SK-N-SH treated with all-trans-retinoic acid at 6 μM for 48 hours (cell line): ENCODE data around the gene APOBEC3H.

Source experiments
- ATAC-seq: fragments of 200-7000 bp; cut with Tn5 transposase; 3 replicates; pipeline ENCODE4 v1.9.1; 2020; ENCODE audit warnings: mild to moderate bottlenecking, moderate library complexity
- BACH2 ChIP-seq: fragments of 250-450 bp; sonication (Bioruptor Pico); IDR thresholded peaks from 2 replicates; pipeline ENCODE4 v1.9.0; 2021; ENCODE audit warnings: mild to moderate bottlenecking, borderline replicate concordance
- CSDC2 ChIP-seq: fragments of 250-450 bp; sonication (Bioruptor Pico); IDR thresholded peaks from 2 replicates; pipeline ENCODE4 v1.5.0; 2020; ENCODE audit warnings: mild to moderate bottlenecking, moderate library complexity
- ESRRG ChIP-seq: fragments of 250-450 bp; sonication (Bioruptor Pico); IDR thresholded peaks from 2 replicates; pipeline ENCODE4 v1.6.1; 2021; ENCODE audit warnings: mild to moderate bottlenecking
- GLIS3 ChIP-seq: fragments of 250-450 bp; sonication (Bioruptor Pico); IDR thresholded peaks from 2 replicates; pipeline ENCODE4 v1.5.0; 2020; ENCODE audit warnings: mild to moderate bottlenecking, moderate library complexity
- OSR1 ChIP-seq: fragments of 250-450 bp; sonication (Bioruptor Pico); IDR thresholded peaks from 2 replicates; pipeline ENCODE4 v1.8.0; 2022; ENCODE audit warnings: moderate library complexity, mild to moderate bottlenecking, inconsistent platforms
- PPARA ChIP-seq: fragments of 250-450 bp; sonication (Bioruptor Pico); IDR thresholded peaks from 2 replicates; pipeline ENCODE4 v1.5.0; 2020; ENCODE audit warnings: mild to moderate bottlenecking, borderline replicate concordance
- RARB ChIP-seq: fragments of 250-450 bp; sonication (Bioruptor Pico); IDR thresholded peaks from 2 replicates; pipeline ENCODE4 v1.8.0; 2021; ENCODE audit warnings: mild to moderate bottlenecking, moderate library complexity
- TCF4 ChIP-seq: fragments of 250-450 bp; sonication (Bioruptor Pico); IDR thresholded peaks from 2 replicates; pipeline ENCODE4 v1.8.0; 2021; ENCODE audit warnings: mild to moderate bottlenecking, moderate library complexity, borderline replicate concordance
- TOX ChIP-seq: fragments of 250-450 bp; sonication (Bioruptor Pico); IDR thresholded peaks from 2 replicates; pipeline ENCODE4 v1.8.0; 2021; ENCODE audit warnings: mild to moderate bottlenecking, moderate library complexity, borderline replicate concordance
- ZC3H10 ChIP-seq: fragments of 250-450 bp; sonication (Bioruptor Pico); IDR thresholded peaks from 2 replicates; pipeline ENCODE4 v1.5.1; 2021; ENCODE audit warnings: mild to moderate bottlenecking, moderate library complexity
- ZFP3 ChIP-seq: fragments of 250-450 bp; sonication (Bioruptor Pico); IDR thresholded peaks from 2 replicates; pipeline ENCODE4 v1.5.0; 2020; ENCODE audit warnings: mild to moderate bottlenecking, moderate library complexity
- ZFP30 ChIP-seq: fragments of 450-650 bp; formaldehyde crosslinking; IDR thresholded peaks from 2 replicates; pipeline ENCODE4 v1.5.0; 2022; ENCODE audit warnings: mild to moderate bottlenecking, moderate library complexity
- ZNF565 ChIP-seq: fragments of 450-650 bp; formaldehyde crosslinking; conservative IDR thresholded peaks from 2 replicates; pipeline ENCODE4 v1.5.0; 2020; ENCODE audit warnings: low read depth, mild to moderate bottlenecking, moderate library complexity
- ZNF70 ChIP-seq: fragments of 450-650 bp; formaldehyde crosslinking; IDR thresholded peaks from 2 replicates; pipeline ENCODE4 v1.5.0; 2020; ENCODE audit warnings: mild to moderate bottlenecking, moderate library complexity
- ZNF8 ChIP-seq: fragments of 450-650 bp; formaldehyde crosslinking; IDR thresholded peaks from 2 replicates; pipeline ENCODE4 v1.5.0; 2020; ENCODE audit warnings: mild to moderate bottlenecking, moderate library complexity
- TF ChIP-seq, protein P1 (sequence below): fragments of 250-450 bp; sonication (Bioruptor Pico); IDR thresholded peaks from 2 replicates; pipeline ENCODE4 v1.5.0; 2020; ENCODE audit warnings: mild to moderate bottlenecking, moderate library complexity
- TF ChIP-seq, protein P2 (sequence below): fragments of 250-450 bp; sonication (Bioruptor Pico); IDR thresholded peaks from 2 replicates; pipeline ENCODE4 v1.8.0; 2021; ENCODE audit warnings: low read depth, mild to moderate bottlenecking, moderate library complexity, borderline replicate concordance
- TF ChIP-seq, protein P3 (sequence below): fragments of 250-450 bp; sonication (Bioruptor Pico); IDR thresholded peaks from 2 replicates; pipeline ENCODE4 v1.5.1; 2021; ENCODE audit warnings: mild to moderate bottlenecking, moderate library complexity
- TF ChIP-seq, protein P4 (sequence below): fragments of 250-450 bp; sonication (Bioruptor Pico); IDR thresholded peaks from 2 replicates; pipeline ENCODE4 v1.5.1; 2020; ENCODE audit warnings: low read depth, mild to moderate bottlenecking, moderate library complexity
- TF ChIP-seq, protein P5 (sequence below): fragments of 250-450 bp; sonication (Bioruptor Pico); IDR thresholded peaks from 2 replicates; pipeline ENCODE4 v1.8.0; 2020; ENCODE audit warnings: mild to moderate bottlenecking, moderate library complexity, borderline replicate concordance

The APOBEC3H gene

DNA sequence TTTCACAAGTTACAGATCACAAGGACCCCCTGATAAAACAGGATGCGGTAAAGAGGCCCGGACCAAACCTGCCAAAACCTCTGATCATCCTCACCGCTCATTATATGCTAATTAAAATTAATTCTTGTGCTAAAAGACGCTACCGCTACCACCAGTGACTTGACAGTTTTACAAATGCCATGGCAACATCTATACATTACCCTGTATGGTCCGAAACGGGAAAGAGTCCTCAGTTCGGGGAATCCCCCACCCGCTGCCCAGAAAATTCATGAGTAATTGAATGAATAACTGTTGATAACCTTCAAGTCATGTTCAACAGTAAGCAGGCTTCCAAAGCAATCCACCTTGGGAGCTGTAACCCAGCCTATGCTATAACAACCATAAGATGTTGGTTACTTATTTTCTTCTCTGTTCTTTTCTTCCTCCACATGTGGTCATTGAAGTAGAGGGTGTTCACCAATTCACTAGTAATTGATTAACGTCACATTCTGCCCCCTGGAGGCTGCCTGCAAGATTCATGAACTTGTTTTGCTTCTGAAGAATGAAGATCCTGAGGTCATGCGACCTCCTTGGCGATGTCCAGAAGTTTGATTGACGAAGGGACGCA, 20.6 kb downstream of the APOBEC3H start:
- TF ChIP-seq OSR1 (CRISPR knock-in tag) (no peak), ZFP30 (no peak), TCF4 (no peak), TOX (no peak), RARB (CRISPR knock-in tag) (no peak), BACH2 (CRISPR knock-in tag) (no peak), ZC3H10 (no peak), PPARA (CRISPR knock-in tag) (no peak), GLIS3 (CRISPR knock-in tag) (no peak)
- TF ChIP-seq, protein P1, sequence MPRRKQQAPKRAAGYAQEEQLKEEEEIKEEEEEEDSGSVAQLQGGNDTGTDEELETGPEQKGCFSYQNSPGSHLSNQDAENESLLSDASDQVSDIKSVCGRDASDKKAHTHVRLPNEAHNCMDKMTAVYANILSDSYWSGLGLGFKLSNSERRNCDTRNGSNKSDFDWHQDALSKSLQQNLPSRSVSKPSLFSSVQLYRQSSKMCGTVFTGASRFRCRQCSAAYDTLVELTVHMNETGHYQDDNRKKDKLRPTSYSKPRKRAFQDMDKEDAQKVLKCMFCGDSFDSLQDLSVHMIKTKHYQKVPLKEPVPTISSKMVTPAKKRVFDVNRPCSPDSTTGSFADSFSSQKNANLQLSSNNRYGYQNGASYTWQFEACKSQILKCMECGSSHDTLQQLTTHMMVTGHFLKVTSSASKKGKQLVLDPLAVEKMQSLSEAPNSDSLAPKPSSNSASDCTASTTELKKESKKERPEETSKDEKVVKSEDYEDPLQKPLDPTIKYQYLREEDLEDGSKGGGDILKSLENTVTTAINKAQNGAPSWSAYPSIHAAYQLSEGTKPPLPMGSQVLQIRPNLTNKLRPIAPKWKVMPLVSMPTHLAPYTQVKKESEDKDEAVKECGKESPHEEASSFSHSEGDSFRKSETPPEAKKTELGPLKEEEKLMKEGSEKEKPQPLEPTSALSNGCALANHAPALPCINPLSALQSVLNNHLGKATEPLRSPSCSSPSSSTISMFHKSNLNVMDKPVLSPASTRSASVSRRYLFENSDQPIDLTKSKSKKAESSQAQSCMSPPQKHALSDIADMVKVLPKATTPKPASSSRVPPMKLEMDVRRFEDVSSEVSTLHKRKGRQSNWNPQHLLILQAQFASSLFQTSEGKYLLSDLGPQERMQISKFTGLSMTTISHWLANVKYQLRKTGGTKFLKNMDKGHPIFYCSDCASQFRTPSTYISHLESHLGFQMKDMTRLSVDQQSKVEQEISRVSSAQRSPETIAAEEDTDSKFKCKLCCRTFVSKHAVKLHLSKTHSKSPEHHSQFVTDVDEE (CRISPR knock-in tag): no peak
- TF ChIP-seq, protein P2, sequence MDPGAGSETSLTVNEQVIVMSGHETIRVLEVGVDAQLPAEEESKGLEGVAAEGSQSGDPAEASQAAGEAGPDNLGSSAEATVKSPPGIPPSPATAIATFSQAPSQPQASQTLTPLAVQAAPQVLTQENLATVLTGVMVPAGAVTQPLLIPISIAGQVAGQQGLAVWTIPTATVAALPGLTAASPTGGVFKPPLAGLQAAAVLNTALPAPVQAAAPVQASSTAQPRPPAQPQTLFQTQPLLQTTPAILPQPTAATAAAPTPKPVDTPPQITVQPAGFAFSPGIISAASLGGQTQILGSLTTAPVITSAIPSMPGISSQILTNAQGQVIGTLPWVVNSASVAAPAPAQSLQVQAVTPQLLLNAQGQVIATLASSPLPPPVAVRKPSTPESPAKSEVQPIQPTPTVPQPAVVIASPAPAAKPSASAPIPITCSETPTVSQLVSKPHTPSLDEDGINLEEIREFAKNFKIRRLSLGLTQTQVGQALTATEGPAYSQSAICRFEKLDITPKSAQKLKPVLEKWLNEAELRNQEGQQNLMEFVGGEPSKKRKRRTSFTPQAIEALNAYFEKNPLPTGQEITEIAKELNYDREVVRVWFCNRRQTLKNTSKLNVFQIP (CRISPR knock-in tag): no peak
- TF ChIP-seq, protein P3, sequence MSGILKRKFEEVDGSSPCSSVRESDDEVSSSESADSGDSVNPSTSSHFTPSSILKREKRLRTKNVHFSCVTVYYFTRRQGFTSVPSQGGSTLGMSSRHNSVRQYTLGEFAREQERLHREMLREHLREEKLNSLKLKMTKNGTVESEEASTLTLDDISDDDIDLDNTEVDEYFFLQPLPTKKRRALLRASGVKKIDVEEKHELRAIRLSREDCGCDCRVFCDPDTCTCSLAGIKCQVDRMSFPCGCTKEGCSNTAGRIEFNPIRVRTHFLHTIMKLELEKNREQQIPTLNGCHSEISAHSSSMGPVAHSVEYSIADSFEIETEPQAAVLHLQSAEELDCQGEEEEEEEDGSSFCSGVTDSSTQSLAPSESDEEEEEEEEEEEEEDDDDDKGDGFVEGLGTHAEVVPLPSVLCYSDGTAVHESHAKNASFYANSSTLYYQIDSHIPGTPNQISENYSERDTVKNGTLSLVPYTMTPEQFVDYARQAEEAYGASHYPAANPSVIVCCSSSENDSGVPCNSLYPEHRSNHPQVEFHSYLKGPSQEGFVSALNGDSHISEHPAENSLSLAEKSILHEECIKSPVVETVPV (CRISPR knock-in tag): no peak
- no peak for ATAC-seq

DNA sequence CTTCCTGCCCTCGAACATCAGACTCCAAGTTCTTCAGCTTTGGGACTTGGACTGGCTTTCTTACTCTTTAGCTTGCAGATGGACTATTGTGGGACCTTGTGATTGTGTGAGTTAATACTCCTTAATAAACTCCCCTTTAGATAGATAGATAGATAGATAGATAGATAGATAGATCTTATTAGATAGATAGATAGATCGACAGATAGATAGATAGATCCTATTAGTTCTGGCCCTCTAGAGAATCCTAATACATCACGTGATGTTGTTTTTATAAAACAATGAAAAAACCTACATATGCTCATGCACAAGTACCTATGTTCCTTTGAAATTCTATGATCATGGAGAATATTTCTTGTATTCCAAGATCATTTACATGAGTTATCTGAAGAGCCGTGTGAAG, 23.9 kb downstream of the APOBEC3H start:
- ATAC-seq: no peak
- TF ChIP-seq TCF4 (no peak), TOX (no peak), ZNF8 (CRISPR knock-in tag) (no peak), ZNF70 (CRISPR knock-in tag) (no peak), PPARA (CRISPR knock-in tag) (no peak), OSR1 (CRISPR knock-in tag) (no peak), ZC3H10 (no peak), ZFP30 (no peak), ESRRG (no peak), BACH2 (CRISPR knock-in tag) (no peak), ZNF565 (CRISPR knock-in tag) (no peak), CSDC2 (CRISPR knock-in tag) (no peak), ZFP3 (CRISPR knock-in tag) (no peak), GLIS3 (CRISPR knock-in tag) (no peak)
- TF ChIP-seq, protein P1 (CRISPR knock-in tag): no peak
- TF ChIP-seq, protein P4, sequence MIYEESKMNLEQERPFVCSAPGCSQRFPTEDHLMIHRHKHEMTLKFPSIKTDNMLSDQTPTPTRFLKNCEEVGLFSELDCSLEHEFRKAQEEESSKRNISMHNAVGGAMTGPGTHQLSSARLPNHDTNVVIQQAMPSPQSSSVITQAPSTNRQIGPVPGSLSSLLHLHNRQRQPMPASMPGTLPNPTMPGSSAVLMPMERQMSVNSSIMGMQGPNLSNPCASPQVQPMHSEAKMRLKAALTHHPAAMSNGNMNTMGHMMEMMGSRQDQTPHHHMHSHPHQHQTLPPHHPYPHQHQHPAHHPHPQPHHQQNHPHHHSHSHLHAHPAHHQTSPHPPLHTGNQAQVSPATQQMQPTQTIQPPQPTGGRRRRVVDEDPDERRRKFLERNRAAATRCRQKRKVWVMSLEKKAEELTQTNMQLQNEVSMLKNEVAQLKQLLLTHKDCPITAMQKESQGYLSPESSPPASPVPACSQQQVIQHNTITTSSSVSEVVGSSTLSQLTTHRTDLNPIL: no peak
- TF ChIP-seq, protein P3 (CRISPR knock-in tag): no peak
- TF ChIP-seq, protein P5, sequence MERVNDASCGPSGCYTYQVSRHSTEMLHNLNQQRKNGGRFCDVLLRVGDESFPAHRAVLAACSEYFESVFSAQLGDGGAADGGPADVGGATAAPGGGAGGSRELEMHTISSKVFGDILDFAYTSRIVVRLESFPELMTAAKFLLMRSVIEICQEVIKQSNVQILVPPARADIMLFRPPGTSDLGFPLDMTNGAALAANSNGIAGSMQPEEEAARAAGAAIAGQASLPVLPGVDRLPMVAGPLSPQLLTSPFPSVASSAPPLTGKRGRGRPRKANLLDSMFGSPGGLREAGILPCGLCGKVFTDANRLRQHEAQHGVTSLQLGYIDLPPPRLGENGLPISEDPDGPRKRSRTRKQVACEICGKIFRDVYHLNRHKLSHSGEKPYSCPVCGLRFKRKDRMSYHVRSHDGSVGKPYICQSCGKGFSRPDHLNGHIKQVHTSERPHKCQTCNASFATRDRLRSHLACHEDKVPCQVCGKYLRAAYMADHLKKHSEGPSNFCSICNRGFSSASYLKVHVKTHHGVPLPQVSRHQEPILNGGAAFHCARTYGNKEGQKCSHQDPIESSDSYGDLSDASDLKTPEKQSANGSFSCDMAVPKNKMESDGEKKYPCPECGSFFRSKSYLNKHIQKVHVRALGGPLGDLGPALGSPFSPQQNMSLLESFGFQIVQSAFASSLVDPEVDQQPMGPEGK (CRISPR knock-in tag): no peak
- TF ChIP-seq, all 23 proteins: peak for 0
